ENCODE measurements around the gene NXN.

Gene NXN

GRCh38 chr17:800446-801242 is 178.9 kb downstream of the NXN start:
- no peak overlapping the region for H3K4me3 ChIP-seq (ENCODE audit: low read depth, low read length)
- no peak for DNase-seq (ENCODE audit: low read depth, low spot score)
- ChIA-PET CTCF (interaction anchor here (1.3 to 9.3 kb wide), 2 partner anchors 177 to 181 kb away, joined by 4 to 157 read pairs; partner anchors contain the start of gene NXN), POLR2A (no interaction called here)
- no peak for TF ChIP-seq CTCF (IDR thresholded peaks at IDR 0.05; ENCODE audit: insufficient read depth, low read length, missing control alignments)

- H3K4me3 ChIP-seq (ENCODE audit: low read depth, low read length), result no peak overlapping the region
- ChIA-PET CTCF (interaction anchor here (1.8 to 9.3 kb wide), 4 partner anchors 177 to 257 kb away, joined by 4 to 157 read pairs (median 6); partner anchors contain the start of gene NXN), POLR2A (no interaction called here)
- DNase-seq (ENCODE audit: low read depth, low spot score), result no peak
- no peak for TF ChIP-seq CTCF (IDR thresholded peaks at IDR 0.05; ENCODE audit: insufficient read depth, low read length, missing control alignments)
Measured at GRCh38 chr17:799261-799660, 180.3 kb downstream of the NXN start.

DNA sequence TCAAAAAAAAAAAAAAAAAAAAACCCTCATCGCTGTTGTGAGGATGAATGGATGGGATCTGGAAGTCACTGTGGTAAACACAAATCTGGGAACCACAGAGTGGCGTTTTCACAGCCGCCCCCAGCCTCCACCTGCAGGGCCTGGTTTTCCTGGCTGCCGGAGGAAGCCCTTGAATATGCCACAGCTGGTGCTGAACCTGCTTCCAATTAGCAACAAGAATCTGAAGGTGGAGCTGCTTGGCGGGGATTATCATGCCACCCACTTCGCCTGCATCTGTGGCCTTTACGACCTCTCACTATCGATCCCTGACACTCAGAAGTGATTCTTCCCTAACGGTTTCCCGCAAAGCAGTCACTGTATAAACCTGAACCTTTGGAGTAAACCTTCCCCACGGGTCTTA is 181.3 kb downstream of the NXN start:
- no peak overlapping the region for H3K4me3 ChIP-seq (ENCODE audit: low read depth, low read length)
- POLR2A ChIA-PET, result no interaction called here
- TF ChIP-seq CTCF (IDR thresholded peaks at IDR 0.05; ENCODE audit: insufficient read depth, low read length, missing control alignments), result no peak
- CTCF ChIA-PET, result interaction anchor here (0.9 to 9.3 kb wide), 7 partner anchors 45 to 386 kb away, joined by 3 to 157 read pairs (median 4); partner anchors contain the start of gene NXN
- no peak for DNase-seq (ENCODE audit: low read depth, low spot score)

DNA sequence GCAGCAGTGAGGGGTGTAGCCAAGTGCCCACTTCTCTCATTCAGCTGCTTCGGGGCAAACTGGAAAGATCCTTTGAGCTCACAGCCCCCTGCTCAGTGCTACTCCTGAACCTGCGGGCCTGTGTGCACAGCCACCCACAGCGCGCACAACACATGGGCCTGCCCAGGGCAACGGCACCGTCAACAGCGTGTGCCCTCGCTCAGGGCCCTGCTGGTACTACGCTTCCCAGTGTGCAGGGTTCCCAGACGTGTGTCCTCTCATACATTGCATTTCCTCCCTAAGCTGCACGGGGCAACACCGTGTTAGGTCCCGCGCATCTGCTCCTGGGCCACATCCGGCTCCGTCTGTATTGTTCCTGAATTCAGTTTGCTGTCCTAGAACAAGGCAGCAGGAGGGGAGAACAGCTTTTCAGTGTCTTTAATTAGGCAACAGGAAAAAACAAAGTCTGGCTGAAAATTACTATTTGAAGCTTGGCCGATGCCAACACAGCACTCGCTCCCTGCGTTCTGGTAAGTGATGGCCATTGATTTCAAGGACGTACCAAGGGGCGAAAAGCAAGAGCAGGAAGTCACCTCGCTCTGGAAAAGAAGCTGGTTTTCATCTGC is 182.2 kb downstream of the NXN start:
- DNase-seq (ENCODE audit: low read depth, low spot score), result no peak
- no peak overlapping the region for H3K4me3 ChIP-seq (ENCODE audit: low read depth, low read length)
- ChIA-PET POLR2A (no interaction called here), CTCF (interaction anchor here (0.9 to 9.3 kb wide), 11 partner anchors 45 to 385 kb away, joined by 3 to 157 read pairs (median 4); partner anchors contain the start of genes NXN and TIMM22)
- no peak for TF ChIP-seq CTCF (IDR thresholded peaks at IDR 0.05; ENCODE audit: insufficient read depth, low read length, missing control alignments)

DNA sequence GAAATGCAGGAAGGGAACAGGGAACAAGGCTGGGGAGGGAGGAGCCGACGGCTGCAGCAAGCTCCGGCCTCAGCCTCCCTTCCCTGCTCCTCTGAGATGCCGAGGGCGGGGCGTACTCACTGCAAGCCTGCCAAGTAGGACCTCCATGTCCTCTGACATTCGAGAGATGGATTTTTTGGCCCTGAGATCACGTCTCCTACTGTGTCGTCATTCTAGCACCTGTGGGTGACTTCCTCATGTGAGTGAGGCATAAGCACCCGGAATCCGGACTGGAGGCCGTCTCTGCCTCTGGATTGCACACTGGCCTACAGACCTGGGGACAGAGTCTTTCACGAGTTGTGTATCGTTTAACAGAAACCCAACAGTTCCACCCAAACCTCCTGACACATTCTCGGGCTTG is 183.0 kb downstream of the NXN start:
- CTCF ChIA-PET, result interaction anchor here (1.0 to 9.3 kb wide), 5 partner anchors 50 to 200 kb away, joined by 3 to 157 read pairs (median 5); partner anchors contain the start of genes NXN and TIMM22
- POLR2A ChIA-PET, result no interaction called here
- H3K4me3 ChIP-seq (ENCODE audit: low read depth, low read length), result no peak overlapping the region
- DNase-seq (ENCODE audit: low read depth, low spot score), result no peak
- no peak for TF ChIP-seq CTCF (IDR thresholded peaks at IDR 0.05; ENCODE audit: insufficient read depth, low read length, missing control alignments)

GRCh38 chr17:795721-796120 is 183.9 kb downstream of the NXN start:
- no peak overlapping the region for H3K4me3 ChIP-seq (ENCODE audit: low read depth, low read length)
- no peak for TF ChIP-seq CTCF (IDR thresholded peaks at IDR 0.05; ENCODE audit: insufficient read depth, low read length, missing control alignments)
- POLR2A ChIA-PET, result interaction anchor here (1.8 kb wide), 1 partner anchor 185 kb away, joined by 4 read pairs; no protein-coding TSS in a partner anchor
- CTCF ChIA-PET, result interaction anchor here (0.7 to 9.3 kb wide), 21 partner anchors 10 to 262 kb away, joined by 3 to 157 read pairs (median 5); partner anchors contain the start of genes NXN and TIMM22
- DNase-seq (ENCODE audit: low read depth, low spot score), result no peak
